Testis (tissue), 3 donors: ENCODE data around the gene KANSL1L. TPM values are rescaled to one million over a fixed set of nuclear protein-coding genes. Genes with fewer than 3 reads are reported as not detected.

Experiments used
- DNase-seq: peaks from one replicate; pipeline ENCODE4 v3.0.0-alpha.2; 2019
- H3K27ac ChIP-seq, 2 donors: fragments of 200-600 bp; sonication (generic); one replicate each; pipeline ENCODE4 v1.5.1; 2019
- H3K27me3 ChIP-seq: fragments of 200-600 bp; sonication (generic); one replicate; pipeline ENCODE4 v1.5.1; 2019
- H3K36me3 ChIP-seq: fragments of 200-600 bp; sonication (generic); one replicate; pipeline ENCODE4 v1.5.1; 2017; ENCODE audit warnings: low read depth; ENCODE audit errors: missing control alignments
- H3K4me1 ChIP-seq: fragments of 200-600 bp; sonication (generic); one replicate; pipeline ENCODE4 v1.5.1; 2019
- H3K4me3 ChIP-seq, 2 donors: fragments of 200-600 bp; sonication (generic); one replicate each; pipeline ENCODE4 v1.5.1; 2017 to 2019
- H3K9me3 ChIP-seq: fragments of 200-600 bp; sonication (generic); one replicate; pipeline ENCODE4 v1.5.1; 2017
- POLR2A ChIP-seq: fragments of 450-650 bp; IDR thresholded peaks from one replicate; pipeline ENCODE4 v1.6.1; 2017; ENCODE audit warnings: antibody characterized with exemption, mild to moderate bottlenecking, moderate library complexity
- WGBS, 2 donors: methylation state at CpG; one replicate each; pipeline ENCODE4 v1.1.5; 2018; 5-methylcytosine and 5-hydroxymethylcytosine counted together
- intact Hi-C: fragments of 100-400 bp; cut with DNase I; formaldehyde crosslinking; loops from one replicate; pipeline ENCODE4 v1.15.1; 2023; ENCODE audit warnings: low total_unique reads
- polyA plus RNA-seq: library from polyadenylated mRNA; stranded (reverse); fragments of 350-450 nt; fragmentation: Illumina TruSeq; extraction: RNeasy Lipid Tissue Mini Kit (QIAGEN cat#74804); gene quantifications from one replicate; pipeline ENCODE4 v1.2.3, GENCODE V29; 2014; ENCODE audit warnings: low read depth, low replicate concordance; ENCODE audit not compliant: insufficient read depth
- total RNA-seq, 2 donors: library from RNA; depleted of rRNA; stranded (reverse); fragments of >200 nt; gene quantifications; one replicate each; pipeline ENCODE4 v1.2.3, GENCODE V29; 2016
- TF ChIP-seq, protein P1 (sequence below), 3 experiments: fragments of 450-650 bp in 2 of 3; fragments of 200-600 bp in 1 of 3; sonication (generic) in 1 of 3; IDR thresholded peaks; one replicate each; pipeline ENCODE4 v1.5.1; 2016 to 2019; ENCODE audit warnings: antibody characterized with exemption in 3 of 3, mild to moderate bottlenecking in 2 of 3, moderate library complexity in 1 of 3

KANSL1L gene
- total and polyA plus RNA-seq, 3 donors from 2014 or later = 39.7 to 80.4 (median 53.0) TPM

GRCh38 chr2:209974576-209974975 is 196.6 kb downstream of the KANSL1L start:
- Histone ChIP-seq H3K27ac (no peak overlapping the region), H3K4me1 (no peaks in the 10 kb centered on the region), H3K27me3 (no peaks in the 10 kb centered on the region), H3K36me3 (no peaks in the 10 kb centered on the region), H3K4me3 (no peak overlapping the region), H3K9me3 (no peaks in the 10 kb centered on the region)
- no peak for TF ChIP-seq POLR2A
- TF ChIP-seq, protein P1, sequence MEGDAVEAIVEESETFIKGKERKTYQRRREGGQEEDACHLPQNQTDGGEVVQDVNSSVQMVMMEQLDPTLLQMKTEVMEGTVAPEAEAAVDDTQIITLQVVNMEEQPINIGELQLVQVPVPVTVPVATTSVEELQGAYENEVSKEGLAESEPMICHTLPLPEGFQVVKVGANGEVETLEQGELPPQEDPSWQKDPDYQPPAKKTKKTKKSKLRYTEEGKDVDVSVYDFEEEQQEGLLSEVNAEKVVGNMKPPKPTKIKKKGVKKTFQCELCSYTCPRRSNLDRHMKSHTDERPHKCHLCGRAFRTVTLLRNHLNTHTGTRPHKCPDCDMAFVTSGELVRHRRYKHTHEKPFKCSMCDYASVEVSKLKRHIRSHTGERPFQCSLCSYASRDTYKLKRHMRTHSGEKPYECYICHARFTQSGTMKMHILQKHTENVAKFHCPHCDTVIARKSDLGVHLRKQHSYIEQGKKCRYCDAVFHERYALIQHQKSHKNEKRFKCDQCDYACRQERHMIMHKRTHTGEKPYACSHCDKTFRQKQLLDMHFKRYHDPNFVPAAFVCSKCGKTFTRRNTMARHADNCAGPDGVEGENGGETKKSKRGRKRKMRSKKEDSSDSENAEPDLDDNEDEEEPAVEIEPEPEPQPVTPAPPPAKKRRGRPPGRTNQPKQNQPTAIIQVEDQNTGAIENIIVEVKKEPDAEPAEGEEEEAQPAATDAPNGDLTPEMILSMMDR (IDR thresholded peaks at IDR 0.05) = no peak
- WGBS, 2 donors = 53 to 59% methylated on average over 1 of the region's 1 CpG
- DNase-seq = no peak
- intact Hi-C loops = loop anchor here (10.0 kb wide), 1 partner anchor 220 kb away; no protein-coding TSS in a partner anchor

DNA sequence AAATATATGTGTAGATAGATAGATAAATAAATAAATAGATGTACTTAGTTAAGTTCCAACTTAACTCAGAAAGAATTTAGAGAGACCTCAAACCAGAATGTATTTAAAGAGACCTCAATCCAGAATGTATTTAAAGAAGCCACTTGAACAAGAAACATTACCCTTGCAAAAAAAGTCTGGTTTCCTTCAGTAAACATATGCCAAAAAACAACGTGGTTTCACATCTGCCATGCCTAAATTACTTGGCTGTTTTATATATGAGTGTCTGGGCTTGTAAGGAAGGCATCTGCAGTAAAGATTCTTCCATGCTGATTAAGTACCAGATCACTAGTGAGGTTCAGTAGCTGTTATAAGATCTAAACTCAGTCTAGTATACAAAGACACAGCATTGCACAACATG is 197.9 kb downstream of the KANSL1L start:
- DNase-seq = no peak
- Histone ChIP-seq H3K4me1 (no peaks in the 10 kb centered on the region), H3K36me3 (no peaks in the 10 kb centered on the region), H3K4me3 (no peak overlapping the region), H3K27me3 (no peaks in the 10 kb centered on the region), H3K9me3 (no peaks in the 10 kb centered on the region), H3K27ac (no peak overlapping the region)
- TF ChIP-seq, protein P1 (IDR thresholded peaks at IDR 0.05) = no peak
- TF ChIP-seq POLR2A = no peak
- WGBS, 2 donors = 31 to 65% methylated on average over 1 of the region's 1 CpG
- intact Hi-C loops = loop anchor here (10.0 kb wide), 1 partner anchor 221 kb away; no protein-coding TSS in a partner anchor

Other genes starting within 250 kb of the KANSL1L start
- 10 to 100 TPM; 35.9 to 58.7 TPM for gene RPE, start 168.8 kb downstream of the KANSL1L start, total RNA-seq
- gene RPE, start 168.8 kb downstream of the KANSL1L start, polyA plus RNA-seq = 26.9 TPM
- 10 to 100 TPM; 18.1 to 18.5 TPM for gene ACADL, start 54.0 kb upstream of the KANSL1L start, total RNA-seq
- 4.5 TPM for gene ACADL, start 54.0 kb upstream of the KANSL1L start, polyA plus RNA-seq
- gene MYL1, start 143.8 kb upstream of the KANSL1L start, total RNA-seq = not detected
- gene MYL1, start 143.8 kb upstream of the KANSL1L start, polyA plus RNA-seq = 33.1 TPM